WTC11 (cell line): ENCODE measurements around the gene MRTFB. TPM values are rescaled to one million over a fixed set of nuclear protein-coding genes. Genes with fewer than 3 reads are reported as not detected.
A peak's percentile ranks its signal among the peaks of the same experiment; 100 is the strongest.

Experiments used
- ATAC-seq: fragments of 200-7000 bp; cut with Tn5 transposase; 2 replicates; pipeline ENCODE4 v1.10.0; 2021; ENCODE audit warnings: mild to moderate bottlenecking, moderate library complexity
- CTCF ChIA-PET: fragments of 300-600 bp; sonication (Branson Sonifier 250); formaldehyde crosslinking; loops from one replicate; lab custom pipeline; 2021; ENCODE audit warnings: antibody characterized with exemption; lab: Charles Lee
- POLR2A ChIA-PET: fragments of 350-600 bp; sonication (Branson Sonifier 250); formaldehyde crosslinking; loops from one replicate; lab custom pipeline; 2021; ENCODE audit warnings: antibody characterized with exemption; lab: Charles Lee
- DNase-seq: peaks from one replicate; pipeline ENCODE4 v3.0.0; 2021; ENCODE audit warnings: low spot score
- H3K27ac Mint-ChIP-seq: 2 replicates; pipeline ENCODE4 v1.8.0; 2021; ENCODE audit warnings: mixed read lengths
- H3K27me3 Mint-ChIP-seq: 2 replicates; pipeline ENCODE4 v1.8.0; 2021; ENCODE audit warnings: low read depth, mild to moderate bottlenecking, moderate library complexity, mixed read lengths
- H3K36me3 Mint-ChIP-seq: 2 replicates; pipeline ENCODE4 v1.8.0; 2021; ENCODE audit warnings: mixed read lengths
- H3K4me1 Mint-ChIP-seq: 2 replicates; pipeline ENCODE4 v1.8.0; 2022; ENCODE audit warnings: mixed read lengths
- H3K4me3 Mint-ChIP-seq: 2 replicates; pipeline ENCODE4 v1.8.0; 2021; ENCODE audit warnings: mild to moderate bottlenecking, moderate library complexity, mixed read lengths
- H3K9me3 Mint-ChIP-seq: 2 replicates; pipeline ENCODE4 v1.8.0; 2021; ENCODE audit warnings: mixed read lengths
- AFF4 ChIP-seq: sonication (generic); formaldehyde crosslinking; IDR thresholded peaks from 2 replicates; pipeline ENCODE4 v1.8.1; 2023; ENCODE audit warnings: mild to moderate bottlenecking, missing genetic modification reagents, borderline replicate concordance
- ATF6 ChIP-seq: sonication (generic); formaldehyde crosslinking; IDR thresholded peaks from 2 replicates; pipeline ENCODE4 v1.8.1; 2023; ENCODE audit warnings: mild to moderate bottlenecking, missing genetic modification reagents
- CBFB ChIP-seq: sonication (generic); formaldehyde crosslinking; IDR thresholded peaks from 2 replicates; pipeline ENCODE4 v1.8.1; 2022; ENCODE audit warnings: mild to moderate bottlenecking, low read depth, missing genetic modification reagents
- ELF4 ChIP-seq: sonication (generic); formaldehyde crosslinking; IDR thresholded peaks from 2 replicates; pipeline ENCODE4 v1.8.1; 2022; ENCODE audit warnings: low read depth, mild to moderate bottlenecking, moderate library complexity, missing genetic modification reagents
- FOXK1 ChIP-seq: sonication (generic); formaldehyde crosslinking; IDR thresholded peaks from 2 replicates; pipeline ENCODE4 v1.8.0; 2022; ENCODE audit warnings: mild to moderate bottlenecking, moderate library complexity, missing genetic modification reagents
- HMGA2 ChIP-seq: fragments of 250-450 bp; sonication (Bioruptor Pico); IDR thresholded peaks from 2 replicates; pipeline ENCODE4 v1.4.0; 2021; ENCODE audit warnings: mild to moderate bottlenecking, moderate library complexity
- MXD4 ChIP-seq: fragments of 250-450 bp; sonication (Bioruptor Pico); IDR thresholded peaks from 2 replicates; pipeline ENCODE4 v1.8.0; 2021; ENCODE audit warnings: mild to moderate bottlenecking, moderate library complexity, borderline replicate concordance
- NR1H2 ChIP-seq: sonication (generic); formaldehyde crosslinking; IDR thresholded peaks from 2 replicates; pipeline ENCODE4 v1.9.0; 2021; ENCODE audit warnings: mild to moderate bottlenecking, moderate library complexity, missing genetic modification reagents
- RORB ChIP-seq: fragments of 250-450 bp; sonication (Bioruptor Pico); IDR thresholded peaks from 2 replicates; pipeline ENCODE4 v1.9.0; 2021; ENCODE audit warnings: mild to moderate bottlenecking
- SOX15 ChIP-seq: fragments of 250-450 bp; sonication (Bioruptor Pico); IDR thresholded peaks from 2 replicates; pipeline ENCODE4 v1.9.0; 2021; ENCODE audit warnings: mild to moderate bottlenecking
- TEAD1 ChIP-seq: sonication (generic); formaldehyde crosslinking; IDR thresholded peaks from 2 replicates; pipeline ENCODE4 v1.8.0; 2022; ENCODE audit warnings: mild to moderate bottlenecking, missing genetic modification reagents
- ZNF219 ChIP-seq: sonication (generic); formaldehyde crosslinking; IDR thresholded peaks from 2 replicates; pipeline ENCODE4 v1.8.0; 2023; ENCODE audit warnings: missing genetic modification reagents, mild to moderate bottlenecking, borderline replicate concordance
- ZNF263 ChIP-seq: sonication (generic); formaldehyde crosslinking; IDR thresholded peaks from 2 replicates; pipeline ENCODE4 v1.8.1; 2022; ENCODE audit warnings: low read depth, mild to moderate bottlenecking, moderate library complexity, missing genetic modification reagents
- ZNF396 ChIP-seq: fragments of 250-450 bp; sonication (Bioruptor Pico); IDR thresholded peaks from 2 replicates; pipeline ENCODE4 v1.8.0; 2021; ENCODE audit warnings: mild to moderate bottlenecking, moderate library complexity, borderline replicate concordance
- ZNF423 ChIP-seq: fragments of 250-450 bp; sonication (Bioruptor Pico); IDR thresholded peaks from 2 replicates; pipeline ENCODE4 v2.1.2; 2022; ENCODE audit warnings: mild to moderate bottlenecking, moderate library complexity
- ZNF671 ChIP-seq: fragments of 250-450 bp; sonication (Bioruptor Pico); IDR thresholded peaks from 2 replicates; pipeline ENCODE4 v1.8.0; 2021; ENCODE audit warnings: mild to moderate bottlenecking
- total RNA-seq: library from RNA; stranded (reverse); gene quantifications from 3 replicates; pipeline ENCODE4 v1.2.3, GENCODE V29; 2021
- TF ChIP-seq, protein P1 (sequence below): fragments of 250-450 bp; sonication (Bioruptor Pico); IDR thresholded peaks from 2 replicates; pipeline ENCODE4 v1.9.0; 2021; ENCODE audit warnings: mild to moderate bottlenecking
- TF ChIP-seq, protein P2 (sequence below): sonication (generic); formaldehyde crosslinking; IDR thresholded peaks from 2 replicates; pipeline ENCODE4 v1.8.0; 2023; ENCODE audit warnings: missing genetic modification reagents
- TF ChIP-seq, protein P3 (sequence below): fragments of 250-450 bp; sonication (Bioruptor Pico); IDR thresholded peaks from 2 replicates; pipeline ENCODE4 v1.9.0; 2021; ENCODE audit warnings: moderate library complexity, mild to moderate bottlenecking, inconsistent platforms, borderline replicate concordance
- TF ChIP-seq, protein P4 (sequence below): fragments of 200-600 bp; IDR thresholded peaks from 2 replicates; pipeline ENCODE4 v1.8.0; 2022; ENCODE audit warnings: antibody characterized with exemption
- TF ChIP-seq, protein P5 (sequence below): sonication (generic); formaldehyde crosslinking; IDR thresholded peaks from 2 replicates; pipeline ENCODE4 v1.8.0; 2022; ENCODE audit warnings: missing genetic modification reagents

The MRTFB gene
- total RNA-seq, 1 experiment from 2014 or later: 30.8 TPM

DNA sequence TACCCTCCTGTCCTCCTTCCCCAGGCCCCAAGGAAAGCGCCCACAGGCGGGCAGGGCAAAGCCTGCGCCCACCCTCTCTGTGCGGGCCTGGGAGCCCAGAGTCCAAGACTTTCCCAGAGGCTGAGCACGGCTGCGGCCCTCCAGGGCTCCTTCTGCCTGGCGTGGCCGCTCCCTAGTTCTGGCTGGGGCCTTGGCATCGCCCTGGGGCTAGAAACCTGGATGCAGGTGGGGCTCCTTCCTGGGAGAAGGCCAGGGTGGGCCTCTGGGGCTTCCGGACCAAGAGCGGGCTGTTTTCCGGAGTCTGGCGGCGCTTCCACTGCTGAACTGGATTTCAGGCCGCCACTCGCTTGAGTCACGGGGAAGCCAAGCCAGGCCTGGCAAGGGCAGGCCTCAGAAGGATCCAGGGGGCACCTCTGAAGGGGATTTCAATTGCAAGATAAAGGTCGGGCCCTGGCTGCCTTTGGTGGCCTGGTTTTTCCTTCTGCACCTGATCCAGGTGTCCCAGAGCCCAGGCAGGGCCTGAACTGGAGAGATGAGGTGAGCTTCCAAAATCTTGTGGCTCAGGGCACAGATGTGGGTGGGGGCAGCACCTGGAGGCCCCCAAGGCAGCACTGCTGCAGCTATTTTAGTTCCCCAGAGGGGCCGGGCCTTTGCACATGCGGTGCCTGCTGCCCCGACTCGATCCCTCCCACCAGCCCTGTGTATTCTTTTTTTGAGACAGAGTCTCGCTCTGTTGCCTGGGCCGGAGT lies 227.4 kb downstream of the MRTFB start:
- no peak overlapping the region for H3K4me3 Mint-ChIP-seq
- no peaks in the 10 kb centered on the region for H3K36me3 Mint-ChIP-seq
- H3K9me3 Mint-ChIP-seq: no peaks in the 10 kb centered on the region
- no peak for DNase-seq
- TF ChIP-seq AFF4 (CRISPR knock-in tag) (no peak), ELF4 (no peak), ZNF423 (CRISPR knock-in tag) (no peak), NR1H2 (CRISPR knock-in tag) (no peak), ZNF671 (CRISPR knock-in tag) (no peak), HMGA2 (CRISPR knock-in tag) (no peak), FOXK1 (CRISPR knock-in tag) (no peak), ATF6 (CRISPR knock-in tag) (no peak)
- TF ChIP-seq, protein P1, sequence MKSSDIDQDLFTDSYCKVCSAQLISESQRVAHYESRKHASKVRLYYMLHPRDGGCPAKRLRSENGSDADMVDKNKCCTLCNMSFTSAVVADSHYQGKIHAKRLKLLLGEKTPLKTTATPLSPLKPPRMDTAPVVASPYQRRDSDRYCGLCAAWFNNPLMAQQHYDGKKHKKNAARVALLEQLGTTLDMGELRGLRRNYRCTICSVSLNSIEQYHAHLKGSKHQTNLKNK (CRISPR knock-in tag): no peak
- TF ChIP-seq, protein P2, sequence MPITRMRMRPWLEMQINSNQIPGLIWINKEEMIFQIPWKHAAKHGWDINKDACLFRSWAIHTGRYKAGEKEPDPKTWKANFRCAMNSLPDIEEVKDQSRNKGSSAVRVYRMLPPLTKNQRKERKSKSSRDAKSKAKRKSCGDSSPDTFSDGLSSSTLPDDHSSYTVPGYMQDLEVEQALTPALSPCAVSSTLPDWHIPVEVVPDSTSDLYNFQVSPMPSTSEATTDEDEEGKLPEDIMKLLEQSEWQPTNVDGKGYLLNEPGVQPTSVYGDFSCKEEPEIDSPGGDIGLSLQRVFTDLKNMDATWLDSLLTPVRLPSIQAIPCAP: no peak
- TF ChIP-seq, all 79 proteins: peak for 0
- ChIA-PET POLR2A (interaction anchor here (1.5 kb wide), 1 partner anchor 12 kb away, joined by 6 read pairs; no protein-coding TSS in a partner anchor), CTCF (interaction anchor here (0.6 to 3.8 kb wide), 23 partner anchors 9 to 379 kb away, joined by 3 to 35 read pairs (median 4); partner anchors contain the start of gene ERCC4)
- peaks cover 14% of the 10 kb centered on the region for H3K4me1 Mint-ChIP-seq
- H3K27me3 Mint-ChIP-seq: peaks cover 3% of the 10 kb centered on the region; the same call in 1 of the 2 replicates
- ATAC-seq: no peak
- no peak overlapping the region for H3K27ac Mint-ChIP-seq

DNA sequence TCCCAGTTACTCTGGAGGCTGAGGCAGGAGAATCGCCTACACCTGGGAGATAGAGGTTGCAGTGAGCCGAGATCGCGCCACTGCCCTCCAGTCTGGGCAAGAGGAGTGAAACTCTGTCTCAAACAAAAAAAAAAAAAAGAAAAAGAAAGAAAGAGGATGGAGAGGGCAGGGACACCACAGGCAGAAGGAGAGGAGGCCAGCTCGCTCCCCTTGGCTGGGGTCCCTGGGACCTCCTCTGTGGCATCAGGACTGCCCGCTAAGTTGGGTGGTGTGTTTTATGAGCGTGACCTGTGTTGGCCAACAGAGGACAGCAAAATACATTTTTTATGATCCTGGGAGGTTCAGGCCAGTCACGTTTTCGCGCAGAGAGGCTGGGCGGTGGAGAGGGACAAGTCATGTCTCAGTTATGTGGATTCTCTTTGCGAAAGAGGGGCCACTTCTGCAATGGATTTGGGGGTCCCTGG lies 229.6 kb downstream of the MRTFB start:
- no peaks in the 10 kb centered on the region for H3K36me3 Mint-ChIP-seq
- CTCF ChIA-PET: interaction anchor here (0.7 to 3.8 kb wide), 9 partner anchors 11 to 274 kb away, joined by 3 to 35 read pairs (median 4); no protein-coding TSS in a partner anchor
- H3K27ac Mint-ChIP-seq: peak overlapping the region; percentile 71; the same call in 1 of the 2 replicates
- H3K9me3 Mint-ChIP-seq: no peaks in the 10 kb centered on the region
- peak overlapping the region; percentile 79 for H3K4me3 Mint-ChIP-seq
- H3K4me1 Mint-ChIP-seq: peaks cover 30% of the 10 kb centered on the region
- POLR2A ChIA-PET: no interaction called here
- peak; percentile 36 for ATAC-seq
- DNase-seq: peak; percentile 59
- peaks cover 8% of the 10 kb centered on the region; the same call in 1 of the 2 replicates for H3K27me3 Mint-ChIP-seq
- TF ChIP-seq, protein P3, sequence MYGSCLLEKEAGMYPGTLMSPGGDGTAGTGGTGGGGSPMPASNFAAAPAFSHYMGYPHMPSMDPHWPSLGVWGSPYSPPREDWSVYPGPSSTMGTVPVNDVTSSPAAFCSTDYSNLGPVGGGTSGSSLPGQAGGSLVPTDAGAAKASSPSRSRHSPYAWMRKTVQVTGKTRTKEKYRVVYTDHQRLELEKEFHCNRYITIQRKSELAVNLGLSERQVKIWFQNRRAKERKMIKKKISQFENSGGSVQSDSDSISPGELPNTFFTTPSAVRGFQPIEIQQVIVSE (CRISPR knock-in tag): no peak
- TF ChIP-seq, protein P4, sequence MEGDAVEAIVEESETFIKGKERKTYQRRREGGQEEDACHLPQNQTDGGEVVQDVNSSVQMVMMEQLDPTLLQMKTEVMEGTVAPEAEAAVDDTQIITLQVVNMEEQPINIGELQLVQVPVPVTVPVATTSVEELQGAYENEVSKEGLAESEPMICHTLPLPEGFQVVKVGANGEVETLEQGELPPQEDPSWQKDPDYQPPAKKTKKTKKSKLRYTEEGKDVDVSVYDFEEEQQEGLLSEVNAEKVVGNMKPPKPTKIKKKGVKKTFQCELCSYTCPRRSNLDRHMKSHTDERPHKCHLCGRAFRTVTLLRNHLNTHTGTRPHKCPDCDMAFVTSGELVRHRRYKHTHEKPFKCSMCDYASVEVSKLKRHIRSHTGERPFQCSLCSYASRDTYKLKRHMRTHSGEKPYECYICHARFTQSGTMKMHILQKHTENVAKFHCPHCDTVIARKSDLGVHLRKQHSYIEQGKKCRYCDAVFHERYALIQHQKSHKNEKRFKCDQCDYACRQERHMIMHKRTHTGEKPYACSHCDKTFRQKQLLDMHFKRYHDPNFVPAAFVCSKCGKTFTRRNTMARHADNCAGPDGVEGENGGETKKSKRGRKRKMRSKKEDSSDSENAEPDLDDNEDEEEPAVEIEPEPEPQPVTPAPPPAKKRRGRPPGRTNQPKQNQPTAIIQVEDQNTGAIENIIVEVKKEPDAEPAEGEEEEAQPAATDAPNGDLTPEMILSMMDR: no peak
- TF ChIP-seq RORB (CRISPR knock-in tag) (no peak), ZNF219 (CRISPR knock-in tag) (no peak), TEAD1 (CRISPR knock-in tag) (no peak), MXD4 (CRISPR knock-in tag) (no peak), ZNF396 (CRISPR knock-in tag) (no peak), NR1H2 (CRISPR knock-in tag) (no peak), CBFB (no peak), SOX15 (CRISPR knock-in tag) (no peak), ZNF263 (CRISPR knock-in tag) (no peak)
- TF ChIP-seq, protein P5, sequence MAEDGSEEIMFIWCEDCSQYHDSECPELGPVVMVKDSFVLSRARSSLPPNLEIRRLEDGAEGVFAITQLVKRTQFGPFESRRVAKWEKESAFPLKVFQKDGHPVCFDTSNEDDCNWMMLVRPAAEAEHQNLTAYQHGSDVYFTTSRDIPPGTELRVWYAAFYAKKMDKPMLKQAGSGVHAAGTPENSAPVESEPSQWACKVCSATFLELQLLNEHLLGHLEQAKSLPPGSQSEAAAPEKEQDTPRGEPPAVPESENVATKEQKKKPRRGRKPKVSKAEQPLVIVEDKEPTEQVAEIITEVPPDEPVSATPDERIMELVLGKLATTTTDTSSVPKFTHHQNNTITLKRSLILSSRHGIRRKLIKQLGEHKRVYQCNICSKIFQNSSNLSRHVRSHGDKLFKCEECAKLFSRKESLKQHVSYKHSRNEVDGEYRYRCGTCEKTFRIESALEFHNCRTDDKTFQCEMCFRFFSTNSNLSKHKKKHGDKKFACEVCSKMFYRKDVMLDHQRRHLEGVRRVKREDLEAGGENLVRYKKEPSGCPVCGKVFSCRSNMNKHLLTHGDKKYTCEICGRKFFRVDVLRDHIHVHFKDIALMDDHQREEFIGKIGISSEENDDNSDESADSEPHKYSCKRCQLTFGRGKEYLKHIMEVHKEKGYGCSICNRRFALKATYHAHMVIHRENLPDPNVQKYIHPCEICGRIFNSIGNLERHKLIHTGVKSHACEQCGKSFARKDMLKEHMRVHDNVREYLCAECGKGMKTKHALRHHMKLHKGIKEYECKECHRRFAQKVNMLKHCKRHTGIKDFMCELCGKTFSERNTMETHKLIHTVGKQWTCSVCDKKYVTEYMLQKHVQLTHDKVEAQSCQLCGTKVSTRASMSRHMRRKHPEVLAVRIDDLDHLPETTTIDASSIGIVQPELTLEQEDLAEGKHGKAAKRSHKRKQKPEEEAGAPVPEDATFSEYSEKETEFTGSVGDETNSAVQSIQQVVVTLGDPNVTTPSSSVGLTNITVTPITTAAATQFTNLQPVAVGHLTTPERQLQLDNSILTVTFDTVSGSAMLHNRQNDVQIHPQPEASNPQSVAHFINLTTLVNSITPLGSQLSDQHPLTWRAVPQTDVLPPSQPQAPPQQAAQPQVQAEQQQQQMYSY (CRISPR knock-in tag): no peak
